Neural cell (in vitro differentiated cells): ENCODE data around the gene PIBF1. TPM values are rescaled to one million over a fixed set of nuclear protein-coding genes. Genes with fewer than 3 reads are reported as not detected.
A peak's percentile ranks its signal among the peaks of the same experiment; 100 is the strongest.

ENCODE experiments used
- H2AFZ ChIP-seq: fragments of 200-600, 300-800 bp; sonication (generic), shearing (Covaris generic); 2 replicates; pipeline ENCODE4 v1.6.0; 2014; ENCODE audit warnings: low read depth, mild to moderate bottlenecking, antibody characterized with exemption, low read length, moderate library complexity
- H3F3A ChIP-seq: fragments of 200-600 bp; shearing (Covaris generic); 2 replicates; pipeline ENCODE4 v1.6.1; 2016; ENCODE audit warnings: mild to moderate bottlenecking, moderate library complexity, mixed read lengths, antibody characterized with exemption, low read length; ENCODE audit not compliant: insufficient read depth, poor library complexity, severe bottlenecking
- H3K27ac ChIP-seq: fragments of 200-600, 300-800 bp; sonication (generic), shearing (Covaris generic); 2 replicates; pipeline ENCODE4 v1.5.1; 2014; ENCODE audit warnings: mild to moderate bottlenecking, low read length, moderate library complexity
- H3K27me3 ChIP-seq: fragments of 300-800, 200-600 bp; sonication (generic), shearing (Covaris generic); 2 replicates; pipeline ENCODE4 v1.6.0; 2014; ENCODE audit warnings: mild to moderate bottlenecking, low read depth, low read length, moderate library complexity; ENCODE audit not compliant: insufficient read depth
- H3K36me3 ChIP-seq: fragments of 300-800, 200-600 bp; sonication (generic), shearing (Covaris generic); 2 replicates; pipeline ENCODE4 v1.5.1; 2014; ENCODE audit warnings: mild to moderate bottlenecking, antibody characterized with exemption, low read length, moderate library complexity; ENCODE audit not compliant: insufficient read depth
- H3K4me2 ChIP-seq: fragments of 300-800, 200-600 bp; sonication (generic), shearing (Covaris generic); 2 replicates; pipeline ENCODE4 v1.6.0; 2014; ENCODE audit warnings: mild to moderate bottlenecking, low read length
- H3K4me3 ChIP-seq: fragments of 300-800, 200-600 bp; sonication (generic), shearing (Covaris generic); 2 replicates; pipeline ENCODE4 v1.5.1; 2014; ENCODE audit warnings: mild to moderate bottlenecking, low read length, moderate library complexity
- H3K79me2 ChIP-seq: fragments of 200-600 bp; shearing (Covaris generic); replicated peaks from 2 replicates; pipeline ENCODE4 v1.6.0; 2014; ENCODE audit warnings: mild to moderate bottlenecking, low read length, moderate library complexity; ENCODE audit not compliant: insufficient read depth
- H3K9ac ChIP-seq: fragments of 300-800, 200-600 bp; sonication (generic), shearing (Covaris generic); 2 replicates; pipeline ENCODE4 v1.6.1; 2016; ENCODE audit warnings: mild to moderate bottlenecking, low read length, mixed read lengths
- H3K9me2 ChIP-seq: fragments of 200-600 bp; shearing (Covaris generic); 2 replicates; pipeline ENCODE4 v1.6.1; 2016; ENCODE audit warnings: mild to moderate bottlenecking, low read length, mixed read lengths; ENCODE audit not compliant: insufficient read depth
- H3K9me3 ChIP-seq: fragments of 200-600, 300-800 bp; sonication (generic), shearing (Covaris generic); 2 replicates; pipeline ENCODE4 v1.6.1; 2016; ENCODE audit warnings: mild to moderate bottlenecking, mixed run types, low read length, moderate library complexity, mixed read lengths
- H4K20me1 ChIP-seq: fragments of 200-600 bp; shearing (Covaris generic); 2 replicates; pipeline ENCODE4 v1.6.1; 2016; ENCODE audit warnings: mild to moderate bottlenecking, mixed run types; ENCODE audit not compliant: insufficient read depth
- EP300 ChIP-seq: fragments of 450-650 bp; conservative IDR thresholded peaks from 2 replicates; pipeline ENCODE4 v1.6.1; 2014; ENCODE audit warnings: antibody characterized with exemption, mild to moderate bottlenecking, moderate library complexity; ENCODE audit not compliant: poor library complexity, severe bottlenecking
- EZH2 ChIP-seq: fragments of 200-600, 300-800 bp; shearing (Covaris generic), sonication (generic); IDR thresholded peaks from 2 replicates; pipeline ENCODE4 v1.6.1; 2014; ENCODE audit warnings: antibody characterized with exemption, low read length, borderline replicate concordance, mild to moderate bottlenecking; ENCODE audit not compliant: insufficient read depth, poor library complexity, severe bottlenecking
- MXI1 ChIP-seq: fragments of 450-650 bp; conservative IDR thresholded peaks from 2 replicates; pipeline ENCODE4 v1.6.1; 2014; ENCODE audit warnings: antibody characterized with exemption, mild to moderate bottlenecking; ENCODE audit not compliant: poor library complexity, severe bottlenecking
- POLR2AphosphoS5 ChIP-seq: IDR thresholded peaks from 2 replicates; pipeline ENCODE4 v1.6.1; 2012
- RAD21 ChIP-seq: fragments of 450-650 bp; conservative IDR thresholded peaks from 2 replicates; pipeline ENCODE4 v1.6.1; 2014; ENCODE audit warnings: antibody characterized with exemption, mild to moderate bottlenecking, moderate library complexity
- SMC3 ChIP-seq: fragments of 450-650 bp; conservative IDR thresholded peaks from 2 replicates; pipeline ENCODE4 v1.6.1; 2014; ENCODE audit warnings: antibody characterized with exemption, mild to moderate bottlenecking, moderate library complexity; ENCODE audit not compliant: poor library complexity
- TAF1 ChIP-seq: IDR thresholded peaks from 2 replicates; pipeline ENCODE4 v1.6.1; 2012; ENCODE audit warnings: low read depth
- polyA minus RNA-seq: library from RNA; depleted of rRNA, polyadenylated mRNA; stranded (reverse); fragments of >200 nt; gene quantifications from 2 replicates; pipeline ENCODE4 v1.2.3, GENCODE V29; 2014
- polyA plus RNA-seq: library from polyadenylated mRNA; depleted of rRNA; stranded (reverse); fragments of >200 nt; gene quantifications from 2 replicates; pipeline ENCODE4 v1.2.3, GENCODE V29; 2014
- TF ChIP-seq, protein P1 (sequence below): IDR thresholded peaks from 2 replicates; pipeline ENCODE4 v1.6.1; 2012; ENCODE audit warnings: borderline replicate concordance
- TF ChIP-seq, protein P2 (sequence below): fragments of 450-650 bp; IDR thresholded peaks from 2 replicates; pipeline ENCODE4 v1.5.1; 2014; ENCODE audit warnings: antibody characterized with exemption, mild to moderate bottlenecking, moderate library complexity; ENCODE audit not compliant: poor library complexity, severe bottlenecking

Gene PIBF1, protein sequence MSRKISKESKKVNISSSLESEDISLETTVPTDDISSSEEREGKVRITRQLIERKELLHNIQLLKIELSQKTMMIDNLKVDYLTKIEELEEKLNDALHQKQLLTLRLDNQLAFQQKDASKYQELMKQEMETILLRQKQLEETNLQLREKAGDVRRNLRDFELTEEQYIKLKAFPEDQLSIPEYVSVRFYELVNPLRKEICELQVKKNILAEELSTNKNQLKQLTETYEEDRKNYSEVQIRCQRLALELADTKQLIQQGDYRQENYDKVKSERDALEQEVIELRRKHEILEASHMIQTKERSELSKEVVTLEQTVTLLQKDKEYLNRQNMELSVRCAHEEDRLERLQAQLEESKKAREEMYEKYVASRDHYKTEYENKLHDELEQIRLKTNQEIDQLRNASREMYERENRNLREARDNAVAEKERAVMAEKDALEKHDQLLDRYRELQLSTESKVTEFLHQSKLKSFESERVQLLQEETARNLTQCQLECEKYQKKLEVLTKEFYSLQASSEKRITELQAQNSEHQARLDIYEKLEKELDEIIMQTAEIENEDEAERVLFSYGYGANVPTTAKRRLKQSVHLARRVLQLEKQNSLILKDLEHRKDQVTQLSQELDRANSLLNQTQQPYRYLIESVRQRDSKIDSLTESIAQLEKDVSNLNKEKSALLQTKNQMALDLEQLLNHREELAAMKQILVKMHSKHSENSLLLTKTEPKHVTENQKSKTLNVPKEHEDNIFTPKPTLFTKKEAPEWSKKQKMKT
- polyA plus RNA-seq (16.7 and 42.4 TPM in 2 replicates), polyA minus RNA-seq (50.2 TPM in 2 replicates)

DNA sequence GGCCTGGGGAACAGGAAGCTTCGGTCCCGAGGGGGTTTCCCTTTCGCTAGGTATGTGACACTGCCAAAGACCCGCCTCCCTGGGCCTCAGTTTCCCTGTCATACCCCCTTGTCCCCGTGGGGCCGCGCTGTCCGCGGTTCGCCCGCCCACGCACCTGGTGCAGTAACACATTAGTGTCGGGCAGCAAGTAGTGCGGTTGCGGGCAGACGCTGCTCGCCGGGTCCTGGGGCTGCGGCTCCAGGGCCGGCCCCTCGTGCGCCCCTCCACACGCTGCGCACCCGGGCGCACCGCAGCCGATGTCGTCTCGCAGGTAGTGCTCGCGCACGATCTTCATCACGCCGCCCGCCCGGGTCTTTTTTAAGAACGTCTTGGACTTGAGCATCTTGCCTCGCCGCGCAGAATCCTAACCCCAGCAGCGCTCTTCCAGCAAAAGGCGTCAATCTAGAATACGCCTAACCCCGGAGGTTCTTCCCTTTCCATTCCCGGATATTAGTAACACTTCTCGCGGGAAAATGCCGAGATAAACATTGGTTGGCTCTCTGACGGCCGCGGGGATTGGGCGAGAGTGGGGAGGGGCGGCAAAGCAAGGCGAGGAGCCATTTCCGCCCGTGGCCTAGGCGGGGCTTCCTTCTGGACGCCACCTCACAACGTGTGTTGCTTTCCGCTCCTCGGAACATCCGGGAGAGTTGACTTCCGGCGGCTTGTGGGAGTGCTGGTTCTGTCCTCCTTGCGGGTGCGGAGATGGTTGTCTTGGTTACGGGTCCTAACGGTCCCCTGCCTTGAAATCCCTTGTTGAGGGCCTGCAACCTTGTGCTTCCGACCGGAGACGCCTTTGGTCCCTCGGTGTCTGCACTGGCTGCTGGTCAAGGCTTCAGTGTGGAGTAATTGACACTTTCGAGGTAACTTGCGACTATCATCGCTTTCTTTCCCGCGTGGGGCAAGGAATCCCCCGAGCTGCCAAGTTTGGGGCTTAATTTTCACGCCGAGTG, at the start of gene PIBF1, which contains the start of gene DIS3:
Gene PIBF1, plus strand, starts transcription at position 683 of the 989 bp plus-strand sequence. CDS start 1,337 bp downstream, outside the sequence.
Gene DIS3, minus strand, starts transcription at position 450 of the 989 bp plus-strand sequence. Its CDS starts 68 bp downstream, at position 382.
- peaks cover 5% of the 10 kb centered on the region for H3F3A ChIP-seq
- H3K9ac ChIP-seq = peak within 1 kb of the TSS; percentile 85
- peak within 1 kb of the TSS; percentile 85 for H3K4me2 ChIP-seq
- H3K4me3 ChIP-seq = peak within 1 kb of the TSS; percentile 92
- peaks cover 4% of the 10 kb centered on the region for H3K36me3 ChIP-seq
- H3K9me2 ChIP-seq = no peaks in the 10 kb centered on the region
- TF ChIP-seq, protein P1, sequence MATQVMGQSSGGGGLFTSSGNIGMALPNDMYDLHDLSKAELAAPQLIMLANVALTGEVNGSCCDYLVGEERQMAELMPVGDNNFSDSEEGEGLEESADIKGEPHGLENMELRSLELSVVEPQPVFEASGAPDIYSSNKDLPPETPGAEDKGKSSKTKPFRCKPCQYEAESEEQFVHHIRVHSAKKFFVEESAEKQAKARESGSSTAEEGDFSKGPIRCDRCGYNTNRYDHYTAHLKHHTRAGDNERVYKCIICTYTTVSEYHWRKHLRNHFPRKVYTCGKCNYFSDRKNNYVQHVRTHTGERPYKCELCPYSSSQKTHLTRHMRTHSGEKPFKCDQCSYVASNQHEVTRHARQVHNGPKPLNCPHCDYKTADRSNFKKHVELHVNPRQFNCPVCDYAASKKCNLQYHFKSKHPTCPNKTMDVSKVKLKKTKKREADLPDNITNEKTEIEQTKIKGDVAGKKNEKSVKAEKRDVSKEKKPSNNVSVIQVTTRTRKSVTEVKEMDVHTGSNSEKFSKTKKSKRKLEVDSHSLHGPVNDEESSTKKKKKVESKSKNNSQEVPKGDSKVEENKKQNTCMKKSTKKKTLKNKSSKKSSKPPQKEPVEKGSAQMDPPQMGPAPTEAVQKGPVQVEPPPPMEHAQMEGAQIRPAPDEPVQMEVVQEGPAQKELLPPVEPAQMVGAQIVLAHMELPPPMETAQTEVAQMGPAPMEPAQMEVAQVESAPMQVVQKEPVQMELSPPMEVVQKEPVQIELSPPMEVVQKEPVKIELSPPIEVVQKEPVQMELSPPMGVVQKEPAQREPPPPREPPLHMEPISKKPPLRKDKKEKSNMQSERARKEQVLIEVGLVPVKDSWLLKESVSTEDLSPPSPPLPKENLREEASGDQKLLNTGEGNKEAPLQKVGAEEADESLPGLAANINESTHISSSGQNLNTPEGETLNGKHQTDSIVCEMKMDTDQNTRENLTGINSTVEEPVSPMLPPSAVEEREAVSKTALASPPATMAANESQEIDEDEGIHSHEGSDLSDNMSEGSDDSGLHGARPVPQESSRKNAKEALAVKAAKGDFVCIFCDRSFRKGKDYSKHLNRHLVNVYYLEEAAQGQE = peak; percentile 60
- TF ChIP-seq MXI1 (peak; percentile 92), RAD21 (no peak), EP300 (peak; percentile 57), POLR2AphosphoS5 (peak; percentile 83), SMC3 (peak; percentile 54), EZH2 (no peak), TAF1 (no peak)
- TF ChIP-seq, protein P2, sequence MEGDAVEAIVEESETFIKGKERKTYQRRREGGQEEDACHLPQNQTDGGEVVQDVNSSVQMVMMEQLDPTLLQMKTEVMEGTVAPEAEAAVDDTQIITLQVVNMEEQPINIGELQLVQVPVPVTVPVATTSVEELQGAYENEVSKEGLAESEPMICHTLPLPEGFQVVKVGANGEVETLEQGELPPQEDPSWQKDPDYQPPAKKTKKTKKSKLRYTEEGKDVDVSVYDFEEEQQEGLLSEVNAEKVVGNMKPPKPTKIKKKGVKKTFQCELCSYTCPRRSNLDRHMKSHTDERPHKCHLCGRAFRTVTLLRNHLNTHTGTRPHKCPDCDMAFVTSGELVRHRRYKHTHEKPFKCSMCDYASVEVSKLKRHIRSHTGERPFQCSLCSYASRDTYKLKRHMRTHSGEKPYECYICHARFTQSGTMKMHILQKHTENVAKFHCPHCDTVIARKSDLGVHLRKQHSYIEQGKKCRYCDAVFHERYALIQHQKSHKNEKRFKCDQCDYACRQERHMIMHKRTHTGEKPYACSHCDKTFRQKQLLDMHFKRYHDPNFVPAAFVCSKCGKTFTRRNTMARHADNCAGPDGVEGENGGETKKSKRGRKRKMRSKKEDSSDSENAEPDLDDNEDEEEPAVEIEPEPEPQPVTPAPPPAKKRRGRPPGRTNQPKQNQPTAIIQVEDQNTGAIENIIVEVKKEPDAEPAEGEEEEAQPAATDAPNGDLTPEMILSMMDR = peak; percentile 57
- peak within 1 kb of the TSS; percentile 86 for H3K27ac ChIP-seq
- H3K79me2 ChIP-seq = peaks cover 74% of the 10 kb centered on the region
- H3K27me3 ChIP-seq = no peaks in the 10 kb centered on the region
- no peaks in the 10 kb centered on the region for H3K9me3 ChIP-seq
- peak within 1 kb of the TSS; percentile 90 for H2AFZ ChIP-seq
- no peaks in the 10 kb centered on the region for H4K20me1 ChIP-seq
